ENCODE data around the gene CIZ1.

CIZ1 gene

DNA sequence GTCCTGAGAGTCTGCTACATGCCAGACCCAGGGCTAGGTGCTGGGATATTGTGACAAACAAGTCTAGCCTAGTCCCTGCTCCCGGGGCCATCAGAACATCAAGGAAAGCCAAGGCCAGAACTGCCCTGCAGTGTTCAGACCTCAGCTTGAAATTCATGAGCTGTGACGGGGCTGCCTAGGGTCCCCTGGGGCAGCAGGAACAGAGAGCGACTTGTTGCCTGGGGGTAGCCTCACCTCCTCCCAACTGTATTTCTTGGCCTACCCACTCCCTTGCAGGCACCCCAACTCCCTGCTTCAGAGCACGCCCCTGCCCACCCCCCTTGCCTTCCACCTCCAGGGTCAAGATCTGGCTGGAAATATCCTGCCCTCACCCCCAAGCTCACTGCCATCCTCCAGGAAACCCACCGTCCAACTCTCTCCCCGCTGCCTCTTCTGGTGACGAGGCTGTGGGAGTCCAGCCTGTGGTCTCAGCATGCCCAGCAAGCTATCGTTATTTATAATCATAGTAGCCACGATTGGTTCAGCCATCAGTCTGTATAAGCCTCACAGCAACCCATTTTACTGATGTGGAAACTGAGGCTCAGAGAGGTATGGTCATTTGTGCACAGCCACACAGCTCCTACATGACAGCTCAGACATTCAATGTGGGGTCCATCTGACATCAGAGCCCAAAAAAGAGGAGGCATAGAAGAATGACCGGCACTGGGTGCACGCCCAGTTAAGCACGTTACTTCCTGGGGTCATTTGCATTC lies 22.6 kb upstream of the CIZ1 start:
- DNase-seq (ENCODE audit: low spot score): no peak

GRCh38 chr9:128211981-128212281 lies 20.6 kb upstream of the CIZ1 start:
- no peak for DNase-seq (ENCODE audit: low spot score)

GRCh38 chr9:128211186-128211980 lies 20.0 kb upstream of the CIZ1 start:
- DNase-seq (ENCODE audit: low spot score): no peak

GRCh38 chr9:128208946-128209669 lies 17.7 kb upstream of the CIZ1 start:
- DNase-seq (ENCODE audit: low spot score): no peak

DNA sequence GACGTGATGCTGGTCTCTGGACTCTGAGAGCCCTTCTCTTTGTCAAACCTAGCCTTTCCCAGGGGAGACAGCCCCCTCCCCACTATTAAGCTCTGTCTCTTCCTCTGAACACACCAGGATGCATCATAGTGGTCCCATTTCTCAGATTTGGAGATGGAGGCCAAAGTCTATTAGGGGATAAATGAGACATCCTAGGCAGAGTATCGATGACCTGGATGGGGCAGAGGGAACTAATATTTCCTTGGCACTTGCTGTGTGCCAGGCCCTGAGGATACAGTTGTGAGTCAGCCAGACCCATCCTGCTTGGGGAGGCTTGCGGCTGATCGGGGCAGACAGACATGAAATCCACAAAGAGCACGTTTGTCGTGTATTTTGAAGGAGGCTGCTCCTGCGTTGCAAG lies 17.0 kb upstream of the CIZ1 start:
- no peak for DNase-seq (ENCODE audit: low spot score)

- DNase-seq (ENCODE audit: low spot score): no peak
Measured at GRCh38 chr9:128206916-128207910, 15.8 kb upstream of the CIZ1 start.

GRCh38 chr9:128206484-128206883 lies 15.1 kb upstream of the CIZ1 start:
- DNase-seq (ENCODE audit: low spot score): no peak

- no peak for DNase-seq (ENCODE audit: low spot score)
Measured at GRCh38 chr9:128205296-128205944, 14.0 kb upstream of the CIZ1 start.

GRCh38 chr9:128204858-128205257 lies 13.5 kb upstream of the CIZ1 start:
- no peak for DNase-seq (ENCODE audit: low spot score)

GRCh38 chr9:128203707-128204551 lies 12.6 kb upstream of the CIZ1 start:
- DNase-seq (ENCODE audit: low spot score): peak; percentile 79

- DNase-seq (ENCODE audit: low spot score): peak; percentile 86
Measured at GRCh38 chr9:128203024-128203706, 11.8 kb upstream of the CIZ1 start, which contains the start of gene DNM1. Gene DNM1 (plus strand): TSS chr9:128203379. CDS start chr9:128203471, 92 bp downstream.

- no peak for DNase-seq (ENCODE audit: low spot score)
Measured at GRCh38 chr9:128202648-128203023, 11.3 kb upstream of the CIZ1 start.

DNA sequence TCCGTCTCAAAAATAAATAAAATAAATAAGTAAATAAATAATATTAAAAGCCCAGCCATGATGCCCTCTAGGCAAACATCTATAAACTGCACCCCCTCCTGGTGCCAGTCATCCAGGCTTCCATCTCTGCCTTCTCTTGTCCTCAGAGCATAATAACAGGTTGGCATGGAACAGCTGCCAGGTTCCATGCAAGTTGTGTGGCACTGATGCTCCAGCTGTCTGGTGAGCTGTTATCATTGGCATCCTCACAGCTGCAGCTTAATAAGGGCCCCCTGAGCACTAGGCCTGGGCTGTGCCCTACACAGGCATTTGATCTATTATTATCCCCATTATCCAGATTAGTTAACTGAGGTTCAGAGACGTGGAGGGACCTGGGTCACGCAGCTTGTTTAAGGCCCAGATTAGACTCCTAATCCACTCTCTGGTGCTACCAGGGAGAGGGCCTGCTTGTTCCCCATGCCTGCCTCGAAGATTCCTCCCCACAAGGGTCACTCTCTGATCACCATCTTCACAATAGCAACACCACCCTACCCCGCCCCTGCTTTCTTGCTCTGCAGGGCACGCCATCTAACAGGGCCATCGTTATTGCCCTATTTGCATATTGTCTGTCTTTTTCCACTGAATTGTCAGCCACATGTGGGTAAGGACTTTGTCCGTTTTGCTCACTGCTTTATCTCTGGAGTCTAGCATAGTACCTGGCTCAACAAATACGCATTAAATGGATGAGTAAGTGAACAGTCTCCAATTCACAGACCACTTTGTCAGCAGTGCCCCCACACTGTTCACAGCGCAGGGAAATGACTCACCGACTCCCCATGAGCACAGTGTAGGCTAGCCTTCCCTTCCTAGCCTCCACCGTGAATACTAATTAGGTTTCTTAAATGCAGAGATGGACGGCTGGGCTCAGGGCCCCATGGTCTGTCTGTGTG lies 10.3 kb upstream of the CIZ1 start:
- no peak for DNase-seq (ENCODE audit: low spot score)

DNA sequence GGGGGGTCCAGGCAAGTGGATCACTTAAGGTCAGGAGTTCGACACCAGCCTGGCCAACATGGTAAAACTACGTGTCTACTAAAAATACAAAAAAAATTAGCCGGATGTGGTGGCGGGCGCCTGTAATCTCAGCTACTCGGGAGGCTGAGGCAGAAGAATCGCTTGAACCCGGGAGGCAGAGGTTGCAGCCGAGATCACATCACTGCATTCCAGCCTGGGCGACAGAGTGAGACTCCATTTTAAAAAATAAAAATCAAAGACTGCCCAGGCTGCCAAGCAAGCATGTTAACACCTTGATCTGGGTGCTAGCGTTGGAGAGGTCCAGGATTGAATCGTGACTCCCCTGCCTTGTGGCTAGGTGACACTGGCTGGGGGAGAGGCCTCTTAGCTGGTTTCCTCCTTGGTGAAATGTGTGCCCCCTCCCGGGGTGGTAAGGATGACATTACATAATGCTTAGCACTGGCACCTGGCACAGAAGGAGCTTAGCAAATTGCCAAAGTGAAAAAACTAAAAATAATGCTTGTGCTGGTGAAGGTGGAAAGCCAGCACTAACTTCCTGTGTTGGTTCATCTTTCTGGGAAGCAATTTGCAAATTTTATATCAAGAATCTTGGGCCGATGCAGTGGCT lies 2.2 kb upstream of the CIZ1 start:
- DNase-seq (ENCODE audit: low spot score): no peak

- no peak for DNase-seq (ENCODE audit: low spot score)
Measured at GRCh38 chr9:128192601-128193371, 1.4 kb upstream of the CIZ1 start.

DNA sequence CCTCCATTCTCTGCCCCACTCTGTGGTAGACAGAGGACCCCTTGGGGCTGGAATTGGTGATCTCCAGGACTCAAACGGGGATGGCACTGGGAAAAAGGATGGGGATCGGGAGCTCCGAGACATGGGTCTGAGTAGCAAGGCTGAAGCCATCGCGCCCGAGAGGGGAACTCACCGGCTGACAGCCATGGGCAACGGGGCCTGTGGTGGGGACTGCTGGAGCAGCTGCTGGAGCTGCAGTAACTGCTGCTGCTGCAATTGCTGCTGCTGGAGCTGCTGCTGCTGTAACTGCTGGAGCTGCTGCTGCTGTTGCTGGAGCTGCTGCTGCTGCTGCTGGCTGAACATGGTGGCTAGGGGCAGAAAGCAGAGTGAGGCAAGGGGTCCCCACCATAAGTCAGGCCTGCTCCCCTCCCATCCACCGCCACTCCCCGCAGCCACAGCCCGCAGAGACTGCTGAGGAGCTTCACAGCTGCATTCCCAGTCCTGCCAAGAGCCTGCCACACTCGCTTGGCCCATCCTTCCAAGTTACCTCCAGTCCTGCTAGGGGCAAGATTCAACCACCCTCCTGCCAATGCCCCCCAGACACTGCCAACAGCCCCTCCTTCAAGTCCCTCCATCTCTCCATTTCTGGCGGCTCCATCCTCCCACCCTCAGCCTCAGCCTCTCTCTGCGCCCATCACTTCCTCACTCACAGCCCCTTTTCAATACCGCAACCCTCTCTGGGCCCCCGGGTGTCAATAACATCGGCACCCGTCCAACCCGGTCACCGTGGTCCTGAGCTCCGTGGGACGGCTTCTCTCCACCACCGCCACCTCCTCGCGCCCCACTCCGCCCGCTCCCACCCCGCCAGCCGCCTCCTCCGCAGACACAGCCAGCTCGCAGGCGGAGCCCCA lies 611 bp downstream of the CIZ1 start:
- DNase-seq (ENCODE audit: low spot score): no peak

All from ecto neural progenitor cell (in vitro differentiated cells).